GM12892 (cell line): ENCODE measurements around the gene SPACA7.

Experiments
- POLR2A ChIP-seq: IDR thresholded peaks from 2 replicates; pipeline ENCODE4 v1.6.1; 2011; ENCODE audit warnings: low read depth, low read length, control low read depth
- TAF1 ChIP-seq: IDR thresholded peaks from 2 replicates; pipeline ENCODE4 v1.6.1; 2011; ENCODE audit warnings: low read depth, mild to moderate bottlenecking, control low read depth, low read length, borderline replicate concordance

DNA sequence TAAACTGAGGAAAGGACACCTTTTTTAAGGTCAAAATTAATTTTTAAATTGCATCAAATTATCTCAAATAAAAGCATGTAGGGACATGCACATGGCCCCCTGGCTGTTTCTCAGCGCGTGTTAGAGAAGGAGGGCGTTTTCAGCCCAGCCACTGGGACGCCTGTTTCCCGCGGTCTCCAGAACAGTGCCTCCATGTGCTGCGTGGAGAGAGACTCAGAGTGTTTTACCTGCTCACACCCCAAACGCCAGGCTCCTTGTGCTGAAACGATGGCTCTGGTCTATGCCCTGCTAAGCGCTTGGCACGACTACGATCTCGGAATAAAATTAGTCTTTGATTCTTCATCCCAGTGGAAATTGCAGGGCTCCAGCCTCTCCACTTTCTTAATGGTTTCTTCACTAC is 20.0 kb upstream of the SPACA7 start:
- TF ChIP-seq POLR2A (no peak), TAF1 (no peak)
